Measurements from ENCODE around the gene C1QTNF6.

C1QTNF6 gene

DNA sequence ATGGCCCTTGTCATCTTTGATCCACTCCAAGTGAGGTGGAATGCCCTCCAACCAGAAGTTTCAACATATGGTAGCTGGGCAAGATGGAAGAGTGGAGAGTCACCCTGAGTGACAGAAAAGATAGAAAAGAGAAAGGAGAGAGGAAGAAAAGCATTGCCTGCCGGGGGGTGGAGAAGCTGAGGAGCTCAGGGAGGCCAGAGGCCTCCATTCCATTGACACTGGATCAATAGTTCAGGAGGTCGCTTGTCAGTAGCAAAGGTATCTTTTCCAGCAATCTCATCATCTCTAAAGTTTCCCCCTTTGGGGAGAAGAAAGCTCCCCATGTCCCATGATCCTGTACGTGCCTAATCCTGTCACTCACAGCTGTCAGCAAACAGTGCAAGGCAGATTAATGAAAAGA lies 6.7 kb upstream of the C1QTNF6 start:
- no peak for TF ChIP-seq CTCF (IDR thresholded peaks at IDR 0.05; ENCODE audit: control insufficient read depth, extremely low read depth, insufficient read depth)
- DNase-seq (ENCODE audit: low read depth): no peak
- no peak overlapping the region for H3K4me3 ChIP-seq (ENCODE audit: low read depth, low read length)

GRCh38 chr22:37193629-37194191 lies 5.7 kb upstream of the C1QTNF6 start:
- TF ChIP-seq CTCF (IDR thresholded peaks at IDR 0.05; ENCODE audit: control insufficient read depth, extremely low read depth, insufficient read depth): no peak
- peak; percentile 50 for DNase-seq (ENCODE audit: low read depth)
- no peak overlapping the region for H3K4me3 ChIP-seq (ENCODE audit: low read depth, low read length)

DNA sequence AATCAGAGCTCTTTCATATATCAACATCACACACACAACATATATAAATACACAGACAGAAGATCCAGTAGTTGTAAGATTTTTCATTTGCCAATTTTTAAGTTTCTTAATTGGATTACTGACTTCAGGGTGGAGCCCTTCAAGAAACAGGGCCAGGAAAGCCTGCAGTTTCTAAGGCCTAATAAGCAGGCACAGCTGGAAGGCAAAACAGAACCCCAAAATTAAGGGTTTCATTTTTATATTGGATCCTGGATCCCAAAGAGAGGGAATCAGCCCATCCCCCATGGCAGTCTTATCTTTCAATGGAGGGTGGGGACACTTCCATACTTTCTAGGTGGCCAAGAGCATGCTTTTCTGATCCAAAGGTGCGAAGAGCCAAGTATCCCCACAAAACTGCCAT lies 4.7 kb upstream of the C1QTNF6 start:
- H3K4me3 ChIP-seq (ENCODE audit: low read depth, low read length): no peak overlapping the region
- no peak for DNase-seq (ENCODE audit: low read depth)
- TF ChIP-seq CTCF (IDR thresholded peaks at IDR 0.05; ENCODE audit: control insufficient read depth, extremely low read depth, insufficient read depth): no peak

DNA sequence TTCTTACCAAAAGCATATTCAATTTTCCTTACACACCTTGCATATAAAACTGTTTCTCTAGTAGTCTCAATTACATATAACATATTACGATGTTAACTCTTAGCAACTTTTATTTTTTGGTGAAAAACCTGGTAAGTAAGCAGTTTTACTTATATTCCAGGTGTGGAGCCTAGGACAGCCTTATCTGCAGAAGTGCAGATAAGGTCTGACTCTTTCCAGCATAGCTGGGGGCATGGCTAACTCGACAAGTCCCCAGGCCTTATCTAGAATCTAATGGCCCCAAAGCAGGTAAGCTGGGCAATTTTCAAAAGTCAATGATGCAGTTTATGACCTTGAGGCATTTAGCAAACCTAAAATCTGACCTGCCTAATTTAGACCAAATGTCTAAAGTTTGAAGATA lies 4.2 kb upstream of the C1QTNF6 start:
- no peak overlapping the region for H3K4me3 ChIP-seq (ENCODE audit: low read depth, low read length)
- no peak for TF ChIP-seq CTCF (IDR thresholded peaks at IDR 0.05; ENCODE audit: control insufficient read depth, extremely low read depth, insufficient read depth)
- DNase-seq (ENCODE audit: low read depth): no peak

DNA sequence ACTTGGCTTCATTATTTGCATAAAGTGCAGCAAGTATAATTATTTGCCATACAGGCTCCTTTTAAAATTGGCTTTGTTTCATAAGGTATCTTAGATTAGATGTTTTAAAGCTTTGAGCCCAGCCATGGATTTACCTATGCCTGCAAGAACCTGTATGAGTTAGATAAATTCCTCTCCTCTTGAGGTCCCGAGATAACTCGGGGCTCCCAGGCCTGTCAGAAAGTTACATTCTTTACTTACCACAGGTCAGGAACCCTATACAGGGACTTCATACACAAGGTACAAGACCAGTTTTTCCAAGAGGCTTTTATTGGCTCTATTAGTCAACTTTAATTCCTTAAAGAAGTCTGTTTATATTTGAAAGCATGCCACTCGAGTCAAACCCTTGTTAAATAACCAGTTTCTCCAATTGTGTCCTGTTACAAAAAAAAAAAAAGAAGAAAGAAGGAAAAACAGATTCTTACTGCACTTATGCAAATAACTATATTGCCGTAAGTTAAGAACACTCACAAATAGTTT lies 2.3 kb upstream of the C1QTNF6 start:
- TF ChIP-seq CTCF (IDR thresholded peaks at IDR 0.05; ENCODE audit: control insufficient read depth, extremely low read depth, insufficient read depth): no peak
- H3K4me3 ChIP-seq (ENCODE audit: low read depth, low read length): no peak overlapping the region
- peak; percentile 58 for DNase-seq (ENCODE audit: low read depth)

DNA sequence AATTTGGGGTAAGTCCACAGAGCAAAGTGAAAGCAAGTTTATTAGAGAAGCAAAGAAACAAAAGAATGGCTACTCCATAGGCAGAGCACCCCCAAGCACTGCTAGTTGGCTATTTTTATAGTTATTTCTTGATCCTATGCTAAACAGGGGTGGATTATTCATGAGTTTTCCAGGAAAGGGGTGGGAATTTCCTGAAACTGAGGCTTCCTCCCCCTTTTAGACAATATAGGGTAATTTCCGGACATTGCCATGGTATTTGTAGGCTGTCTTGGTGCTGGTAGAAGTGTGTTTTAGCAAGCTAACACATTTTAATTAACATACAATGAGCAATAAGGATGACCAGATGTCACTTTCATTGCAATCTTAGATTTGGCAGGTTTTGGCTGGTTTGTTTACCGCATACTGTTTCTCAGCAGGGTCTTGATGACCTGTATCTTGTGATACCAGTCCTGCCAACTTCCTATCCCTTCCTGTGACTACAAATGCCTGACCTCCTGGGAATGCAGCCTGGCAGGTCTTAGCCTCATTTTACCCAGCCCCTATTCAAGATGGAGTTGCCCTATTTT lies 937 bp upstream of the C1QTNF6 start:
- H3K4me3 ChIP-seq (ENCODE audit: low read depth, low read length): no peak overlapping the region
- no peak for TF ChIP-seq CTCF (IDR thresholded peaks at IDR 0.05; ENCODE audit: control insufficient read depth, extremely low read depth, insufficient read depth)
- DNase-seq (ENCODE audit: low read depth): peak; percentile 73

GRCh38 chr22:37187552-37187890 lies 526 bp downstream of the C1QTNF6 start:
- no peak for TF ChIP-seq CTCF (IDR thresholded peaks at IDR 0.05; ENCODE audit: control insufficient read depth, extremely low read depth, insufficient read depth)
- H3K4me3 ChIP-seq (ENCODE audit: low read depth, low read length): no peak overlapping the region
- no peak for DNase-seq (ENCODE audit: low read depth)

Data from LNCaP clone FGC (cell line).